K562 (cell line): Measurements from ENCODE around the gene POLR1C. TPM values are rescaled to one million over a fixed set of nuclear protein-coding genes. Genes with fewer than 3 reads are reported as not detected.

ENCODE experiments used
- ATAC-seq: fragments of 200-7000 bp; cut with Tn5 transposase; 3 replicates; pipeline ENCODE4 v1.9.1; 2020; ENCODE audit warnings: moderate library complexity
- BruUV-seq: library from RNA; stranded (reverse); fragments of 400-500 nt; replicated peaks from 2 replicates; lab custom pipeline; 2021; lab: Mats Ljungman, UMichigan
- CTCF ChIA-PET: fragments of 300-600 bp; formaldehyde crosslinking; extraction: SDS; loops from one replicate; lab custom pipeline; 2021; ENCODE audit warnings: low intra/inter-chr PET ratio; lab: Yijun Ruan, JAX
- POLR2A ChIA-PET: fragments of 300-600, 350-650 bp; sonication (Branson Sonifier 250); formaldehyde crosslinking; extraction: SDS; loops from one replicate; lab custom pipeline; 2021; ENCODE audit warnings: antibody characterized with exemption, inconsistent platforms; lab: Yijun Ruan, JAX
- DNase-seq, 4 experiments: peaks; one replicate each; pipeline versions ENCODE4 v3.0.0 to v3.0.0-alpha.2; 2011 to 2018; ENCODE audit warnings: low spot score in 3 of 4, mixed read lengths in 3 of 4; ENCODE audit errors: extremely low read depth in 1 of 4
- FAIRE-seq: peaks from 2 replicates; lab custom pipeline; 2011; peaks lifted over from hg19 to GRCh38; lab: Jason Lieb, UNC
- H2AFZ ChIP-seq: 2 replicates; pipeline ENCODE4 v1.6.0; 2011; ENCODE audit warnings: low read depth, low read length, control low read depth, inconsistent platforms
- H3K27ac ChIP-seq: fragments of 200-600 bp; 3 replicates; pipeline ENCODE4 v1.8.0; 2011; ENCODE audit warnings: low read depth, mild to moderate bottlenecking, control low read depth, inconsistent platforms, low read length, moderate library complexity, mixed read lengths; ENCODE audit errors: extremely low read depth
- H3K27me3 ChIP-seq, 2 experiments: fragments of 300-600 bp in 1 of 2; 2 replicates in 1 of 2; 3 replicates in 1 of 2; pipeline versions ENCODE4 v1.6.0 to v1.8.0; 2011; ENCODE audit warnings: inconsistent platforms in 2 of 2, low read length in 2 of 2, mild to moderate bottlenecking in 1 of 2, mixed read lengths in 1 of 2, moderate library complexity in 1 of 2; ENCODE audit not compliant: control insufficient read depth in 2 of 2, insufficient read depth in 2 of 2
- H3K36me3 ChIP-seq: fragments of 300-600 bp; 3 replicates; pipeline ENCODE4 v1.8.0; 2011; ENCODE audit warnings: mild to moderate bottlenecking, low read length, inconsistent platforms; ENCODE audit not compliant: control insufficient read depth, insufficient read depth
- H3K4me1 ChIP-seq, 2 experiments: fragments of 200-600 bp in 1 of 2; replicated peaks in 1 of 2; 2 replicates in 1 of 2; 3 replicates in 1 of 2; pipeline versions ENCODE4 v1.5.1 to v1.8.0; 2011; ENCODE audit warnings: inconsistent platforms in 2 of 2, low read length in 2 of 2, mild to moderate bottlenecking in 1 of 2, mixed read lengths in 1 of 2, moderate library complexity in 1 of 2; ENCODE audit not compliant: control insufficient read depth in 2 of 2, insufficient read depth in 2 of 2
- H3K4me2 ChIP-seq: 2 replicates; pipeline ENCODE4 v1.6.1; 2011; ENCODE audit warnings: low read length, control low read depth, inconsistent platforms, mixed read lengths; ENCODE audit not compliant: insufficient read depth
- H3K4me3 ChIP-seq: fragments of 200-600 bp; sonication (generic), shearing (Covaris generic); 2 replicates; pipeline ENCODE4 v1.5.1; 2016; ENCODE audit warnings: control low read depth, inconsistent platforms
- H3K79me2 ChIP-seq: fragments of 200-600 bp; 3 replicates; pipeline ENCODE4 v1.8.0; 2011; ENCODE audit warnings: low read length, inconsistent platforms; ENCODE audit not compliant: control insufficient read depth, insufficient read depth
- H3K9ac ChIP-seq, 2 experiments: 2 replicates each; pipeline versions ENCODE4 v1.6.0 to v1.6.1; 2011; ENCODE audit warnings: low read depth in 2 of 2, low read length in 2 of 2, control low read depth in 1 of 2, inconsistent platforms in 1 of 2, mild to moderate bottlenecking in 1 of 2, mixed read lengths in 1 of 2; ENCODE audit not compliant: insufficient read depth in 1 of 2
- H3K9me1 ChIP-seq: one replicate; pipeline ENCODE4 v1.6.0; 2011; ENCODE audit warnings: inconsistent platforms, mild to moderate bottlenecking, low read length, moderate library complexity; ENCODE audit not compliant: control insufficient read depth, insufficient read depth
- H3K9me3 ChIP-seq: replicated peaks from 2 replicates; pipeline ENCODE4 v1.5.1; 2011; ENCODE audit warnings: low read depth, low read length, inconsistent platforms; ENCODE audit not compliant: control insufficient read depth, insufficient read depth
- H4K20me1 ChIP-seq: replicated peaks from 2 replicates; pipeline ENCODE4 v1.6.1; 2011; ENCODE audit warnings: low read length, inconsistent platforms, mixed read lengths; ENCODE audit not compliant: control insufficient read depth, insufficient read depth
- ELF2 ChIP-seq: fragments of 250-450 bp; sonication (Bioruptor Pico); IDR thresholded peaks from 2 replicates; pipeline ENCODE4 v1.5.0; 2021; ENCODE audit warnings: mild to moderate bottlenecking
- GATA2 ChIP-seq: sonication (generic); formaldehyde crosslinking; IDR thresholded peaks from 2 replicates; pipeline ENCODE4 v1.4.0; 2020; ENCODE audit warnings: mild to moderate bottlenecking, missing genetic modification reagents
- KLF1 ChIP-seq: fragments of 450-650 bp; IDR thresholded peaks from 2 replicates; pipeline ENCODE4 v1.6.1; 2016; ENCODE audit warnings: missing genetic modification characterization, missing compliant biosample characterization
- NFXL1 ChIP-seq: fragments of 450-650 bp; formaldehyde crosslinking; IDR thresholded peaks from 2 replicates; pipeline ENCODE4 v1.4.0; 2021; ENCODE audit warnings: mild to moderate bottlenecking
- NR2C2 ChIP-seq, 2 experiments: fragments of 200-800 bp in 1 of 2; sonication (Bioruptor generic) in 1 of 2; sonication (generic) in 1 of 2; formaldehyde crosslinking in 1 of 2; IDR thresholded peaks; 2 replicates each; pipeline versions ENCODE4 v1.6.1 to v1.8.0; 2016 to 2022; ENCODE audit warnings: mild to moderate bottlenecking in 1 of 2, missing compliant biosample characterization in 1 of 2, missing genetic modification characterization in 1 of 2, missing genetic modification reagents in 1 of 2
- NUFIP1 ChIP-seq: fragments of 450-650 bp; IDR thresholded peaks from 2 replicates; pipeline ENCODE4 v1.6.1; 2018; ENCODE audit not compliant: partially characterized antibody
- SIRT6 ChIP-seq: IDR thresholded peaks from one replicate; pipeline ENCODE4 v1.6.1; 2012; ENCODE audit warnings: low read depth, mild to moderate bottlenecking, control low read depth, inconsistent platforms, low read length, moderate library complexity
- SOX6 ChIP-seq: fragments of 450-650 bp; IDR thresholded peaks from 2 replicates; pipeline ENCODE4 v1.6.1; 2014; ENCODE audit warnings: mild to moderate bottlenecking
- TAF7 ChIP-seq: fragments of 450-650 bp; IDR thresholded peaks from 2 replicates; pipeline ENCODE4 v1.6.1; 2016; ENCODE audit warnings: missing genetic modification characterization, missing compliant biosample characterization
- ZNF263 ChIP-seq: sonication (generic); formaldehyde crosslinking; IDR thresholded peaks from 2 replicates; pipeline ENCODE4 v1.8.0; 2022; ENCODE audit warnings: mild to moderate bottlenecking, missing genetic modification reagents, borderline replicate concordance
- ZNF316 ChIP-seq: fragments of 450-650 bp; IDR thresholded peaks from 2 replicates; pipeline ENCODE4 v1.6.1; 2016
- ZNF668 ChIP-seq: fragments of 250-450 bp; sonication (Bioruptor Pico); IDR thresholded peaks from 2 replicates; pipeline ENCODE4 v1.8.0; 2022; ENCODE audit warnings: mild to moderate bottlenecking, inconsistent platforms
- WGBS: fragments of 100-300 bp; shearing (Covaris generic); methylation state at CpG from one replicate; pipeline ENCODE4 v1.1.6; 2016; ENCODE audit warnings: low coverage, mixed read lengths; ENCODE audit not compliant: insufficient coverage; ENCODE audit errors: missing lambda C conversion rate; 5-methylcytosine and 5-hydroxymethylcytosine counted together
- in situ Hi-C: fragments of 300-500 bp; cut with MboI; formaldehyde crosslinking; loops from 4 replicates; pipeline ENCODE4 v1.15.0; 2018; ENCODE audit warnings: inconsistent platforms, mixed read lengths
- intact Hi-C: fragments of 100-400 bp; cut with micrococcal nuclease; formaldehyde crosslinking; loops from 2 replicates; pipeline ENCODE4 v1.14.2; 2022
- polyA plus RNA-seq, 8 experiments: library from polyadenylated mRNA; depleted of rRNA in 4 of 8; stranded (reverse) in 5 of 8; unstranded in 3 of 8; fragments of >200 nt; fragmentation: Nextera tagmentation in 2 of 8; fragmentation: Illumina TruSeq in 1 of 8; extraction: Ambion mirVana in 2 of 8; extraction: Trizol in 1 of 8; gene quantifications; 2 replicates each; pipeline versions ENCODE4 v1.2.1 to v1.2.3, GENCODE V29; 2011 to 2014; ENCODE audit warnings: inconsistent platforms in 1 of 8, missing spikeins in 1 of 8
- total RNA-seq, 7 experiments: library from RNA; depleted of rRNA in 6 of 7; stranded (reverse); fragments of >200 nt in 6 of 7; fragmentation: Illumina TruSeq in 2 of 7; extraction: Trizol in 2 of 7; gene quantifications; 2 replicates each; pipeline versions ENCODE4 v1.2.1 to v1.2.3, GENCODE V29; 2011 to 2021; ENCODE audit warnings: low replicate concordance in 1 of 7
- TF ChIP-seq, protein P1 (sequence below): fragments of 450-650 bp; formaldehyde crosslinking; IDR thresholded peaks from 2 replicates; pipeline ENCODE4 v1.4.0; 2022; ENCODE audit warnings: missing genetic modification characterization
- TF ChIP-seq, protein P2 (sequence below): fragments of 250-450 bp; sonication (Bioruptor Pico); IDR thresholded peaks from 2 replicates; pipeline ENCODE4 v1.5.0; 2020; ENCODE audit warnings: mild to moderate bottlenecking
- TF ChIP-seq, protein P3 (sequence below), 3 experiments: fragments of 200-800 bp in 1 of 3; fragments of 250-450 bp in 1 of 3; fragments of 450-650 bp in 1 of 3; sonication (Bioruptor Pico) in 1 of 3; sonication (Bioruptor generic) in 1 of 3; formaldehyde crosslinking in 1 of 3; IDR thresholded peaks; 2 replicates each; pipeline versions ENCODE4 v1.6.1 to v1.8.0; 2016 to 2022; ENCODE audit warnings: mild to moderate bottlenecking in 2 of 3, missing genetic modification characterization in 2 of 3, missing compliant biosample characterization in 1 of 3, moderate library complexity in 1 of 3
- TF ChIP-seq, protein P4 (sequence below): IDR thresholded peaks from 3 replicates; pipeline ENCODE4 v1.6.1; 2011; ENCODE audit warnings: borderline replicate concordance, mild to moderate bottlenecking; ENCODE audit not compliant: insufficient read length, insufficient read depth

POLR1C gene
- total and polyA plus RNA-seq, 9 of the 15 experiments (the other 6 are each of a cell fraction or from before 2014, with no cell fraction given): 83.5 to 429 (median 120) TPM

DNA sequence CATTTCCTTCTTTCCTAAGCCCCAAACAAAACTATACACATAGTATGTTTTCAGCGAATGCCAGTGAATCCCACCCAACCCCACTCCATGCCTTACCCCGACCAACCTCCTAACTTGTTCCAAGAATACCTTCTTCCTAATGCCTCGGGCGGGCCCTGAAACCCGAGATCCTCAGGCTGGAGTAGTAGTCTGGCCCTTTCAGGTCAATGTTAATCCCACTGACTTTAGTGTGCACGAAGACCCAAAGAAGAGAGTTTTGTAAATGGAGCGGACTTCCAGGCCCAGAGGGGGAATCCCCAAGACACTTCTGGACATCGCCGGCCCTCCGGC, 557 bp upstream of the POLR1C start:
- POLR2A ChIA-PET: interaction anchor here (0.6 to 7.1 kb wide), 13 partner anchors 9 to 322 kb away, joined by 3 to 89 read pairs (median 4); partner anchors contain the start of gene GTPBP2
- intact Hi-C loops: no loop called here
- Histone ChIP-seq H3K4me3 (peak overlapping the region; percentile 80), H3K79me2 (peaks cover 57% of the 10 kb centered on the region), H3K9me3 (no peaks in the 10 kb centered on the region), H3K4me2 (peak overlapping the region; percentile 99), H3K36me3 (peaks cover 82% of the 10 kb centered on the region), H3K4me1 (peaks cover 10 to 19% of the 10 kb centered on the region in 2 experiments; a peak in 3 of 5 replicates), H3K27me3 (no peaks in the 10 kb centered on the region), H2AFZ (peak overlapping the region; percentile 55), H4K20me1 (peaks cover 10% of the 10 kb centered on the region; the same call in 1 of the 2 replicates), H3K9me1 (peaks cover 3% of the 10 kb centered on the region), H3K27ac (peak overlapping the region; percentile 67), H3K9ac (peak overlapping the region; percentile 95 to 99)
- BruUV-seq: TSS peak; percentile 70
- DNase-seq: no peak
- WGBS: 2% methylated on average over 9 of the region's 10 CpGs
- in situ Hi-C loops: no loop called here
- peak; percentile 8 for ATAC-seq
- FAIRE-seq: no peak
- CTCF ChIA-PET: interaction anchor here (0.6 kb wide), 2 partner anchors 182 to 443 kb away, joined by 4 to 8 read pairs; no protein-coding TSS in a partner anchor
- TF ChIP-seq NFXL1 (no peak), ZNF316 (no peak), GATA2 (CRISPR knock-in tag) (no peak), ZNF668 (CRISPR knock-in tag) (no peak), KLF1 (no peak), NUFIP1 (no peak), SOX6 (no peak), NR2C2 (CRISPR knock-in tag; IDR thresholded peaks at IDR 0.05) (peak; percentile 28; the same call in 1 of the 2 replicates), NR2C2 (tag; IDR thresholded peaks at IDR 0.05) (no peak), SIRT6 (no peak), ZNF263 (CRISPR knock-in tag) (0 out of 2 replicates have a peak, but pooled peaks have one; percentile 4), TAF7 (0 out of 2 replicates have a peak, but pooled peaks have one; percentile 17), ELF2 (no peak)
- TF ChIP-seq, protein P1, sequence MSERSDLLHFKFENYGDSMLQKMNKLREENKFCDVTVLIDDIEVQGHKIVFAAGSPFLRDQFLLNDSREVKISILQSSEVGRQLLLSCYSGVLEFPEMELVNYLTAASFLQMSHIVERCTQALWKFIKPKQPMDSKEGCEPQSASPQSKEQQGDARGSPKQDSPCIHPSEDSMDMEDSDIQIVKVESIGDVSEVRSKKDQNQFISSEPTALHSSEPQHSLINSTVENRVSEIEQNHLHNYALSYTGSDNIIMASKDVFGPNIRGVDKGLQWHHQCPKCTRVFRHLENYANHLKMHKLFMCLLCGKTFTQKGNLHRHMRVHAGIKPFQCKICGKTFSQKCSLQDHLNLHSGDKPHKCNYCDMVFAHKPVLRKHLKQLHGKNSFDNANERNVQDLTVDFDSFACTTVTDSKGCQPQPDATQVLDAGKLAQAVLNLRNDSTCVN (CRISPR knock-in tag): no peak
- TF ChIP-seq, protein P2, sequence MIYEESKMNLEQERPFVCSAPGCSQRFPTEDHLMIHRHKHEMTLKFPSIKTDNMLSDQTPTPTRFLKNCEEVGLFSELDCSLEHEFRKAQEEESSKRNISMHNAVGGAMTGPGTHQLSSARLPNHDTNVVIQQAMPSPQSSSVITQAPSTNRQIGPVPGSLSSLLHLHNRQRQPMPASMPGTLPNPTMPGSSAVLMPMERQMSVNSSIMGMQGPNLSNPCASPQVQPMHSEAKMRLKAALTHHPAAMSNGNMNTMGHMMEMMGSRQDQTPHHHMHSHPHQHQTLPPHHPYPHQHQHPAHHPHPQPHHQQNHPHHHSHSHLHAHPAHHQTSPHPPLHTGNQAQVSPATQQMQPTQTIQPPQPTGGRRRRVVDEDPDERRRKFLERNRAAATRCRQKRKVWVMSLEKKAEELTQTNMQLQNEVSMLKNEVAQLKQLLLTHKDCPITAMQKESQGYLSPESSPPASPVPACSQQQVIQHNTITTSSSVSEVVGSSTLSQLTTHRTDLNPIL (CRISPR knock-in tag): no peak
- TF ChIP-seq, protein P3, sequence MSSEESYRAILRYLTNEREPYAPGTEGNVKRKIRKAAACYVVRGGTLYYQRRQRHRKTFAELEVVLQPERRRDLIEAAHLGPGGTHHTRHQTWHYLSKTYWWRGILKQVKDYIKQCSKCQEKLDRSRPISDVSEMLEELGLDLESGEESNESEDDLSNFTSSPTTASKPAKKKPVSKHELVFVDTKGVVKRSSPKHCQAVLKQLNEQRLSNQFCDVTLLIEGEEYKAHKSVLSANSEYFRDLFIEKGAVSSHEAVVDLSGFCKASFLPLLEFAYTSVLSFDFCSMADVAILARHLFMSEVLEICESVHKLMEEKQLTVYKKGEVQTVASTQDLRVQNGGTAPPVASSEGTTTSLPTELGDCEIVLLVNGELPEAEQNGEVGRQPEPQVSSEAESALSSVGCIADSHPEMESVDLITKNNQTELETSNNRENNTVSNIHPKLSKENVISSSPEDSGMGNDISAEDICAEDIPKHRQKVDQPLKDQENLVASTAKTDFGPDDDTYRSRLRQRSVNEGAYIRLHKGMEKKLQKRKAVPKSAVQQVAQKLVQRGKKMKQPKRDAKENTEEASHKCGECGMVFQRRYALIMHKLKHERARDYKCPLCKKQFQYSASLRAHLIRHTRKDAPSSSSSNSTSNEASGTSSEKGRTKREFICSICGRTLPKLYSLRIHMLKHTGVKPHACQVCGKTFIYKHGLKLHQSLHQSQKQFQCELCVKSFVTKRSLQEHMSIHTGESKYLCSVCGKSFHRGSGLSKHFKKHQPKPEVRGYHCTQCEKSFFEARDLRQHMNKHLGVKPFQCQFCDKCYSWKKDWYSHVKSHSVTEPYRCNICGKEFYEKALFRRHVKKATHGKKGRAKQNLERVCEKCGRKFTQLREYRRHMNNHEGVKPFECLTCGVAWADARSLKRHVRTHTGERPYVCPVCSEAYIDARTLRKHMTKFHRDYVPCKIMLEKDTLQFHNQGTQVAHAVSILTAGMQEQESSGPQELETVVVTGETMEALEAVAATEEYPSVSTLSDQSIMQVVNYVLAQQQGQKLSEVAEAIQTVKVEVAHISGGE (CRISPR knock-in tag; IDR thresholded peaks at IDR 0.05): no peak
- TF ChIP-seq, protein P4, sequence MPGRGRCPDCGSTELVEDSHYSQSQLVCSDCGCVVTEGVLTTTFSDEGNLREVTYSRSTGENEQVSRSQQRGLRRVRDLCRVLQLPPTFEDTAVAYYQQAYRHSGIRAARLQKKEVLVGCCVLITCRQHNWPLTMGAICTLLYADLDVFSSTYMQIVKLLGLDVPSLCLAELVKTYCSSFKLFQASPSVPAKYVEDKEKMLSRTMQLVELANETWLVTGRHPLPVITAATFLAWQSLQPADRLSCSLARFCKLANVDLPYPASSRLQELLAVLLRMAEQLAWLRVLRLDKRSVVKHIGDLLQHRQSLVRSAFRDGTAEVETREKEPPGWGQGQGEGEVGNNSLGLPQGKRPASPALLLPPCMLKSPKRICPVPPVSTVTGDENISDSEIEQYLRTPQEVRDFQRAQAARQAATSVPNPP: no peak
